HG02870 (cell line): ENCODE results near the gene TUBB.

Experiments used
- ATAC-seq: cut with Tn5 transposase; IDR thresholded peaks from one replicate; pipeline ENCODE4 v1.9.1; 2021; ENCODE audit warnings: mild to moderate bottlenecking, moderate library complexity; ENCODE audit not compliant: unreplicated experiment

The TUBB gene

DNA sequence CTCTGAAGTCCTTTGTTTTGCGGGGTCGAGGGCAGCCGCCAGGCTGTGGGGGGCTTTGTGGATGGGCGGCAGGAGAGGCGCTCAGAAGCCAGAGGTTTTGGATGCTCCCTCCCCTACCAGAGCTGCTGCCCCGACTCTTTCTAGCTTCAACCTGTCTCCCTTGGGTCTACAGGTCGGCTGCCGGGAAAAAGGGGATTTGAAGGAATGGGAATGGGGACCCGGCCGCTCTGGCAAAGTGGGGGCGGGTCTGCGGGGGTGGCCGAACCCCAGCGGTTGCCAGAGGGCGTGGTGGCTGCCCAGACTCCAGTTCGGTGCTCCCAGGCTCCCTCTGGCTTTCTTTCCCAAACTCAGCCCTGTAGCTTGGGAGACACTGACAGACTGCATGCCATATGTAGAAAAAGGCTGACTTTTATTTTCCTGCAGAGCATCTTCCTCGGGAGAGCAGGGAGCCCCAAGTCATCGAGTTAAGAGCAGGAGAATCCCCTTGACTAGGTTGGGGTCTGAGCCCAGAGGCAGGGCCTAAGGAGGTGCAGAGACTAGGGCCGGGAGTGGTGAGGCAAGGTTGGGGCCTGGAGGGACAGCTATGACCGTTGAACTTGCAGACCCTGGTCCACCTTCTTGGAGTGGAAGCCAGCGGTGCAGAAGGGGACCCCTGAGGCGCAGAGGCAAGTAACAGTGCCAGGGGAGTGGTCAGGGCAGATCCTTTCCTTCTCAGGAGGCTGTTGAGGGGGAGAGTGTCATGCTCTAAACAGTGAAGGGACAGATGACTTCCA is 32.3 kb upstream of the TUBB start:
- ATAC-seq, result no peak

DNA sequence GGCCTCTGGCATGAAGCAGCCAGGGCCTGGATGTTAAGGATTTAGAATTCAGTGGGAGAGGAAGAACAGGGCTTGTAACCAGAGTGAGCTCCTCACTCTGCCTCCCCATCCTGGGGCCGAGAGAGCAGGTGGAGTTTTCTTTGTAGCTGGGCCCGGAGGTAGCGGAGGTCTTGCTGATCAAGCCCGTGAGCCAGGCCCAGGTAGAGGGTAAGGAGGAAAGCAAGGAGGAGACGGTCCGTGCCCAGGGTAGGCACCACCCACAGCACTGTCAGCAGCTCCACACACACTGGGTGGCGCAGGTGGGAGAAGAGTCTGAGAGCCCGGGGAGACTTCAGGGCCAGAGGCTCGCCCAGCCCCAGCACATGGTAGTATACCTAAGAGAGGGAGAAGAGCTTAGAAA is 31.6 kb upstream of the TUBB start:
- no peak for ATAC-seq

DNA sequence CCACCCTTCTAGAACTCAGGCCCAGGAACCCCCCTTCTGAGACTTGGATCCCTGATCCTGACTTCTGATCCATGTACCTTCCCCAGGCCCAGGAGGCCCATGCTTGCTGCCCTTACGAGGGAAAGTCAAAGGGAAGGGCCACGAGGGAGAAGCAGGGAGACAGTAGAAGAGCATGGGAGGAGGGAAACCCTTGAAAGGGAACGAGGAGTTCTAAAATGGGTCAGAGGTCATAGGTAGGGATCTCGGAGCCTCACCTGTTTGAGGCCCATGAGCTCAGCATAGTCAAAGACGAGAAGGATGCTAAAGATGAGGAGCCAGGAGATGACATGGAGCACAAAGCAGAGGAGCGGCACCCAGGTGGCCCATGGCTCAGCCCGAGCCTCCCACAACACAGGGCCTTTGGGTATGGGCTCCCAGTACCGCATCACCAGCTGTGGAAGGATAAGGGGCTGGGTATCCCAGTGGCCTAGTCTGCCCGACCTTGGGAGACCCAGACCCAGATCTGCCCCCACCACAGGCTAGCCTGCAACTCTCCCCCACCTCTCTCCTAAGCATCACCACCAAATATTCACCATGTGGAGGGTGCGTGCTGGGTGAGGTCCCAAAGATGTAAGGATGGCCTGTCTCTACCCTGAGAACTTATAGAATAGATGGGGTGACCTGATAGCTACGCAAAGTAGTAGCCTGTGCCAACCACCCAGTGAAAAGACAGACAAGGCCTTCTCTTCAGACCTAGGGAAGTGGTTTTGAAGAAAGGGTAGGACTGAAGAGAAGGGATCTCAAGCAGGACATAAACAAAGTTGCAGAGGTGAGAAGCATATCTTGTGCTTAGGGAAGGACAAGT is 30.9 kb upstream of the TUBB start:
- no peak for ATAC-seq

GRCh38 chr6:30689985-30690384 is 30.2 kb upstream of the TUBB start:
- ATAC-seq, result no peak

DNA sequence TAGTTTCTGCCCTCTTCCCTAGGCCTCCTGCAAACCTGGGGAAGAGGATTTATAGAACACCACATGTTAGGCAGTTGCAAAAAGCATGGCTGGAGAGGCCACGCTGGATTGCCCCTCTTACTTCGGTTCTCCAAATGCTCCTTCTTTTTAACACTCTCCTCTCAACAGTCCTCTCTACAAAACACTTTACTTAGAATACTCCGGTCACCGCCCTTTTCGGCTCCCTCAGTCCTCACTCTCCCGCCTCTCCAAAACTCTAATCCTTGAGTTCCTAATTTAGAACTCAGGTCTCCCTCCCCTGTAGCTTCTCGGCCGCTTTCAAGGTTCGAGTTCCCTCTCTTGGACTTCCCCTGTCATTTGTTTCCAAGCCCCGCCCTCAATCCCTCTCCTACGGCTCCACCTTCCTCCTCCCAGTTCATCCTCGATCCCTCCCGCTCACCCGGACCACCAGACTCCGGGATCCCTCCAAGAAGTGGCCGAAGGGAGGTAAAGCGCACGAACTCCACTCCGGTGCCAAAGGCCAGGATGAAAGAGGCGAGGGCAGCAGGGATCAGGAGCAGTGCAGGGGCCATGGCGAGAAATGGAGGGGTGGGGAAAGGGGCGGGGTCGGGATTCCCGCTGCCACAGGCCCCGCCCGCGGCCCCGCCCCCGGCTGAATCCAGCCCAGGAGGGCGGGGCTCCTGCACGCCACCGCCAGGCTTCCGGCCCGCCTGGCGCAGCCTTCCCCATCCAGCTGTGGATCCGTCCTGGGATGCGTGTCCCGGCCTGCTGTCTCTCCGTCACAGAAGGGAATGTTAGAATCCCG is 29.5 kb upstream of the TUBB start, which contains the start of gene NRM:
NRM (minus strand) TSS at position 582 of the 805 bp plus-strand sequence; CDS start at position 572, 10 bp downstream.
- peak; percentile 32 for ATAC-seq

- no peak for ATAC-seq
These were observed 28.8 kb upstream of the TUBB start for GRCh38 chr6:30691208-30691847.

GRCh38 chr6:30696432-30696831 is 23.7 kb upstream of the TUBB start:
- no peak for ATAC-seq

DNA sequence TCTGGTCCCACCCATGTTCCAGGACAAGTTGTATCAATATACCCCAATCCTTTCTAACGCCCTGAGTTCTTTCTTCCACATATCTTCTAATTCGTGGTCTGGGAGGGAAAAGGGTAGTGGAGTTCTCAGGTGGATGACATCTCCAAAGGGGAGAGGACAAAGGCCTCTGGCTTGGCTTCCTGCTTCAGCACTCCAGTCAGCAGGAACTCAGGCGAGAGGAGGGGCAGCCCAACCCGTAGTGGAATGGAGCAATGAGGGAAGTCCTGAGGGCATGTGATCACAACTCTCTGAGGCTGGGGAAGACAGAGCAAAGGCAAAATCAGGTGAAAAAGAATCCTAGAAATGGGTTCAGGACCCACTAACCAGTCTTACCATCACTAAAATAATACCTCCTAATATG is 19.8 kb upstream of the TUBB start:
- ATAC-seq, result no peak

DNA sequence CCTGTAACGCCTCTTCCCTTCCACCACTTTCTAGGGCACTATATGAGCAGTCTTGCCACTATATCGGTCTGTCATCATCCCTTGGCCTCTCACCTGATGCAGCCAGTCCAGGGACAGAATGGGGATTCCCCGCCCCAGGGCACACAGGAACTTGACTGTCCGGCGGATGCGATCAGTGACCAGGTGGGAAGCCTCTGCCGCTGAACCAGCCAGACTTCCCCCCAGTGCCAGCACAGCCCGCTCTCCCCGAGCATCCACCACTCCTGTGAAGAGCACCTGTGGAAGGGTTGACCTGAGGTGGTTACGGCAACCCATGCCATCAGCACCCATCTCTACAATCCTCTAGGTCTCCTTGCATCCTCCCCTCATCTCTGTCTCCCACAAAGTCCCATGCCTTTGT is 17.1 kb upstream of the TUBB start:
- no peak for ATAC-seq

DNA sequence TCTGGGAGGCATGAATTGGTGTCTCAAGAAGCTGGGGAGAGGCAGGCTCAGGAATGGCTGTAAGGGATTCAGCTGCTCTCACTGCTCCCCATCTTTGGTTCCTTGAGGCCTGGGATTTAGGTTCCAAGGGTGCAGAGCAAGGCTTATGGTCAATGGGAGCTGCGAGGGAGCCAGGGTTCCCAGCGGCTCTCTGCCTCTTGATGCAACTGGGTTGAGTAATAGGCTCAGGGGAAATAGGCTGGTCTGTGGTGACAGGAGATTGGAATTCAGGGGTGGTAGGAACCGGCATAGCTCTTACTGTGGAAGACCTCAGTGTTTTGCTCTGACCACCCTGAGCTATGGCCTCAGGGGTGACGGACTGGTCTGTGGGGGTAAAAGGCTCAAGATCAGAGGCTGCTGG is 16.3 kb upstream of the TUBB start:
- no peak for ATAC-seq

GRCh38 chr6:30705620-30706019 is 14.5 kb upstream of the TUBB start:
- ATAC-seq, result no peak

- no peak for ATAC-seq
These were observed 12.8 kb upstream of the TUBB start for GRCh38 chr6:30707281-30707850.

DNA sequence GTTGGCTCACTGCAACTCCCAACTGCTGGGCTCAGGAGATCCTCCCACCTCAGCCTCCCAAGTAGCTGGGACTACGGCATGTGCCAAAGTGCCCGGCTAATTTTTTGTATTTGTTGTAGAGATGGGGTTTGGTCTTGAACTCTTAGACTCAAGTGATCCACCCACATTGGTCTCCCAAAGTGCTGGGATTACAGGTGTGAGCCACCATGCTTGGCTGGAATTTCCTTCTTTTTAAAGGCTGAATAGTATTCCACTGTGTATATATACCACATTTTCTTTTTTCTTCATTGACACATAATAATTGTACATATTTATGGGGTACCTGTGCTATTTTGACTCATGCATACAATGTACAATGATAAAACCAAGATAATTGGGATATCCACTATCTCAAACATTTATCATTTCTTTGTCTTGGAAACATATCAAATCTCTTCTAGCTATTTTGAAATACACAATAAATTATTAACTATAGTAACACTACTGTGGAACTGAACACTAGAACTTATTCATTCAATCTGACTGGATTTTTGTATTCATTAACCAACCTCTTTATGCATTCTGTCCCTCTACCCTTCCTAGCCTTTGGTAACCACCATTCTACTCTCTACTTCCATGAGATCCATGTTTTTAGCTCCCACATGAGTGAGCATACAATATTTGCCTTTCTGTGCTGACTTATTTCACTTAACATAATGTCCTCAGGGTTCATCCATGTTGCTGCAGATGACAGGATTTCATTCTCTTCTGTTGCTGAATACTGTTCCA is 10.9 kb upstream of the TUBB start:
- no peak for ATAC-seq

GRCh38 chr6:30711758-30712380 is 8.3 kb upstream of the TUBB start:
- ATAC-seq, result no peak

DNA sequence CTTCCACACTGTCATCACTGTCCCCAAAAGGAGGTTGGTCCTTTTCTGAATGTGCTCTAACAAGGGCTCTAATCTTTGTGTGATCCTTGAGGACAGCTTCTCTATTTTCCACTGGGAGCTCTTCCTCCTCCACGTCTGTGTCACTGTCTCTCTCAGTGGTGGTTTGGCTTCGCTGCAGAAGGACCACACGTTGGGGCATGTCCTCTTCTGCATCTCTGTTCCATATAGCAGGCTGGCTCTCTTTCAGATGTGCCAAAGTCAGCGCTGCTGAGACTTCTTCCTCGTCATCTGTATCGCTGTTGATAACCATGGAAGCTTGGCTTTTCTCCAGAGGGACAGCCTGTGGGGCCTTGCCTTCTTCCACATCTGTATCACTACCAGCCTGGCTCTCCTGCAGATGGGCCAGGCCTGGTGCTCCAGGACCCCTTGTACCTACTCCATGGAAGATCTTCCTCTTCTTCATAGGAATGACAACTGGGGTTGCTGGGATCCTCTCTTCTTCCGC is 7.7 kb upstream of the TUBB start:
- no peak for ATAC-seq

GRCh38 chr6:30714263-30714662 is 5.9 kb upstream of the TUBB start:
- ATAC-seq, result no peak

DNA sequence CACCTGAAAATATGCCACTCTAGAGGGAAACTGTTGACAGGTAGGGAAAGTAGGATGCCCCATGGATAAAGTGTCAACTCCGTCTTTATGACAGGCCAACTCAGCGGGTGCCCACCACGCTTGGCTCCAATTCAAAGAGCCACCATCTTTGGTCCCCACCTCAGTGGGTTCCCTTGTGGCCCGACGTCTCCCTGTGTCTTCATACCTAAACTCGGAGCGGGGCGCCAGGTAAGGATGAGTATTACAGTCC is 3.3 kb upstream of the TUBB start:
- no peak for ATAC-seq

- peak; percentile 69 for ATAC-seq
These were observed 2.9 kb upstream of the TUBB start, which contains the start of gene MDC1 for GRCh38 chr6:30717129-30717844. TSS of gene MDC1 (minus strand) at chr6:30717281. CDS start at chr6:30715175, 2,106 bp downstream.
